ENCODE data around the gene ZNF777. TPM values are rescaled to one million over a fixed set of nuclear protein-coding genes. Genes with fewer than 3 reads are reported as not detected.

Gene ZNF777
- polyA plus RNA-seq, 1 donor from 2014 or later = 6.1 TPM

DNA sequence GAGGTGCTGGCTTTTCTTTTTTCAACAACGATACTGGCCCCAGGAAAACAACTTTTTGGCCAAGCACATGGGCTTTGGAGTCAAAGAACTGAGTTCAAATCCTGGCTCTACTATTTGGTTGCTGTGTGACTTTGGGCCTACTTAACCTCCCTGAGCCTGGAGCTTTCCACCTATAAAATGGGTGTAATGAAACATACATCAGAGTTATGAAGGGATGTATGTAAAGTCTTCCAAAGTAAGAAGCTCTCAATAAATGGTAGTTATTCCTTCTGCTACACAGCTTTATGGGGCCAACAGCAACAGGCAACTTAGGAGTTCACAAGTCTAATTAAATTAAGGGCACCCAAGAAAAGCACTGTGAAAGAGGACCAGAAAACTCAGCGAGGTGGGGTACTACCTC lies 33.0 kb downstream of the ZNF777 start:
- H3F3A ChIP-seq (ENCODE audit: insufficient read depth, low read length, poor library complexity, severe bottlenecking) = no peaks in the 10 kb centered on the region
- peaks cover 9% of the 10 kb centered on the region for H3K36me3 ChIP-seq (ENCODE audit: insufficient read depth, low read length)
- TF ChIP-seq MXI1 (conservative IDR thresholded peaks at IDR 0.05; ENCODE audit: poor library complexity, severe bottlenecking) = no peak
- TF ChIP-seq EZH2 (IDR thresholded peaks at IDR 0.05; ENCODE audit: borderline replicate concordance, insufficient read depth, low read length, poor library complexity, severe bottlenecking) = no peak
- TF ChIP-seq, protein P1, sequence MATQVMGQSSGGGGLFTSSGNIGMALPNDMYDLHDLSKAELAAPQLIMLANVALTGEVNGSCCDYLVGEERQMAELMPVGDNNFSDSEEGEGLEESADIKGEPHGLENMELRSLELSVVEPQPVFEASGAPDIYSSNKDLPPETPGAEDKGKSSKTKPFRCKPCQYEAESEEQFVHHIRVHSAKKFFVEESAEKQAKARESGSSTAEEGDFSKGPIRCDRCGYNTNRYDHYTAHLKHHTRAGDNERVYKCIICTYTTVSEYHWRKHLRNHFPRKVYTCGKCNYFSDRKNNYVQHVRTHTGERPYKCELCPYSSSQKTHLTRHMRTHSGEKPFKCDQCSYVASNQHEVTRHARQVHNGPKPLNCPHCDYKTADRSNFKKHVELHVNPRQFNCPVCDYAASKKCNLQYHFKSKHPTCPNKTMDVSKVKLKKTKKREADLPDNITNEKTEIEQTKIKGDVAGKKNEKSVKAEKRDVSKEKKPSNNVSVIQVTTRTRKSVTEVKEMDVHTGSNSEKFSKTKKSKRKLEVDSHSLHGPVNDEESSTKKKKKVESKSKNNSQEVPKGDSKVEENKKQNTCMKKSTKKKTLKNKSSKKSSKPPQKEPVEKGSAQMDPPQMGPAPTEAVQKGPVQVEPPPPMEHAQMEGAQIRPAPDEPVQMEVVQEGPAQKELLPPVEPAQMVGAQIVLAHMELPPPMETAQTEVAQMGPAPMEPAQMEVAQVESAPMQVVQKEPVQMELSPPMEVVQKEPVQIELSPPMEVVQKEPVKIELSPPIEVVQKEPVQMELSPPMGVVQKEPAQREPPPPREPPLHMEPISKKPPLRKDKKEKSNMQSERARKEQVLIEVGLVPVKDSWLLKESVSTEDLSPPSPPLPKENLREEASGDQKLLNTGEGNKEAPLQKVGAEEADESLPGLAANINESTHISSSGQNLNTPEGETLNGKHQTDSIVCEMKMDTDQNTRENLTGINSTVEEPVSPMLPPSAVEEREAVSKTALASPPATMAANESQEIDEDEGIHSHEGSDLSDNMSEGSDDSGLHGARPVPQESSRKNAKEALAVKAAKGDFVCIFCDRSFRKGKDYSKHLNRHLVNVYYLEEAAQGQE (IDR thresholded peaks at IDR 0.05; ENCODE audit: borderline replicate concordance) = no peak
- no peak for TF ChIP-seq EP300 (conservative IDR thresholded peaks at IDR 0.05; ENCODE audit: poor library complexity, severe bottlenecking)
- TF ChIP-seq, protein P2, sequence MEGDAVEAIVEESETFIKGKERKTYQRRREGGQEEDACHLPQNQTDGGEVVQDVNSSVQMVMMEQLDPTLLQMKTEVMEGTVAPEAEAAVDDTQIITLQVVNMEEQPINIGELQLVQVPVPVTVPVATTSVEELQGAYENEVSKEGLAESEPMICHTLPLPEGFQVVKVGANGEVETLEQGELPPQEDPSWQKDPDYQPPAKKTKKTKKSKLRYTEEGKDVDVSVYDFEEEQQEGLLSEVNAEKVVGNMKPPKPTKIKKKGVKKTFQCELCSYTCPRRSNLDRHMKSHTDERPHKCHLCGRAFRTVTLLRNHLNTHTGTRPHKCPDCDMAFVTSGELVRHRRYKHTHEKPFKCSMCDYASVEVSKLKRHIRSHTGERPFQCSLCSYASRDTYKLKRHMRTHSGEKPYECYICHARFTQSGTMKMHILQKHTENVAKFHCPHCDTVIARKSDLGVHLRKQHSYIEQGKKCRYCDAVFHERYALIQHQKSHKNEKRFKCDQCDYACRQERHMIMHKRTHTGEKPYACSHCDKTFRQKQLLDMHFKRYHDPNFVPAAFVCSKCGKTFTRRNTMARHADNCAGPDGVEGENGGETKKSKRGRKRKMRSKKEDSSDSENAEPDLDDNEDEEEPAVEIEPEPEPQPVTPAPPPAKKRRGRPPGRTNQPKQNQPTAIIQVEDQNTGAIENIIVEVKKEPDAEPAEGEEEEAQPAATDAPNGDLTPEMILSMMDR (IDR thresholded peaks at IDR 0.05; ENCODE audit: poor library complexity, severe bottlenecking) = no peak
- no peak for TF ChIP-seq SMC3 (conservative IDR thresholded peaks at IDR 0.05; ENCODE audit: poor library complexity)
- no peak for TF ChIP-seq POLR2AphosphoS5 (IDR thresholded peaks at IDR 0.05)
- no peak for TF ChIP-seq RAD21 (conservative IDR thresholded peaks at IDR 0.05)
- no peak for TF ChIP-seq TAF1 (IDR thresholded peaks at IDR 0.05; ENCODE audit: low read depth)
- no peaks in the 10 kb centered on the region for H4K20me1 ChIP-seq (ENCODE audit: insufficient read depth)
- no peak overlapping the region for H3K4me3 ChIP-seq (ENCODE audit: low read length)
- H3K79me2 ChIP-seq (replicated peaks; ENCODE audit: insufficient read depth, low read length) = no peaks in the 10 kb centered on the region
- no peaks in the 10 kb centered on the region for H3K27me3 ChIP-seq (ENCODE audit: insufficient read depth, low read depth, low read length)
- H3K9me2 ChIP-seq (ENCODE audit: insufficient read depth, low read length) = no peaks in the 10 kb centered on the region
- H3K9ac ChIP-seq (ENCODE audit: low read length) = no peak overlapping the region
- no peak overlapping the region for H3K4me2 ChIP-seq (ENCODE audit: low read length)
- H3K9me3 ChIP-seq (ENCODE audit: low read length) = no peaks in the 10 kb centered on the region
- H3K27ac ChIP-seq (ENCODE audit: low read length) = no peak overlapping the region
- no peak overlapping the region for H2AFZ ChIP-seq (ENCODE audit: low read depth, low read length)

DNA sequence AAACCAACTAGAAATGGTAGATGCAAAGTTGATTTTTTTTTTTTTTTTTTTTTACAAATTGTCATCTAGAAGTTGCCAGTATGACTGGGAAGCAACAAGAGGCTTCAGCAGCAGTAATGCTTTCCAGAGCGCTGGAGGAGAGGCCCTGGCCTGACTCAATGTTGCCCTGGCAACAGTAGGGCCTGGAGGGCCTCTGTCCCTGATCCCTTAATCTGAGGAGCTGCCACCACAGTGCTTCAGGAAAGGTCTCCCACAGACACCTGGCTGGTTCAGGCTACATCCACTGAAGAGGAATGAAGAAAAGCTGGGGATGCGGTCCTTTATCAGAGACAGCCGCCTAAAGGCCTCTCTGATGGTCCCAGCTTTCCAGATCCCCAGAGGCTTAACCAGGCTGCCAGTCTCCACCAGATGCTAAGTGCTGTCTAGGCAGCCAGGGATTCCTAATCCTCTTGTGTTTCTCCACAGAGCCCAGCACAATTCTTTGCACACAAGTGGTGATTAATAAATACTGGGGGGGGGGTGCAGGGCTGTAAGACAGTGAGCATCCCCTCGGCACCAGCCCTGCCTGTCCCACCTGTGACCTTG lies 33.7 kb downstream of the ZNF777 start:
- no peaks in the 10 kb centered on the region for H3K9me2 ChIP-seq (ENCODE audit: insufficient read depth, low read length)
- no peak overlapping the region for H2AFZ ChIP-seq (ENCODE audit: low read depth, low read length)
- H3K9ac ChIP-seq (ENCODE audit: low read length) = no peak overlapping the region
- TF ChIP-seq, protein P1 (IDR thresholded peaks at IDR 0.05; ENCODE audit: borderline replicate concordance) = no peak
- no peak for TF ChIP-seq SMC3 (conservative IDR thresholded peaks at IDR 0.05; ENCODE audit: poor library complexity)
- TF ChIP-seq EP300 (conservative IDR thresholded peaks at IDR 0.05; ENCODE audit: poor library complexity, severe bottlenecking) = no peak
- TF ChIP-seq RAD21 (conservative IDR thresholded peaks at IDR 0.05) = no peak
- TF ChIP-seq, protein P2 (IDR thresholded peaks at IDR 0.05; ENCODE audit: poor library complexity, severe bottlenecking) = no peak
- TF ChIP-seq EZH2 (IDR thresholded peaks at IDR 0.05; ENCODE audit: borderline replicate concordance, insufficient read depth, low read length, poor library complexity, severe bottlenecking) = no peak
- TF ChIP-seq TAF1 (IDR thresholded peaks at IDR 0.05; ENCODE audit: low read depth) = no peak
- no peak for TF ChIP-seq MXI1 (conservative IDR thresholded peaks at IDR 0.05; ENCODE audit: poor library complexity, severe bottlenecking)
- TF ChIP-seq POLR2AphosphoS5 (IDR thresholded peaks at IDR 0.05) = no peak
- no peaks in the 10 kb centered on the region for H3F3A ChIP-seq (ENCODE audit: insufficient read depth, low read length, poor library complexity, severe bottlenecking)
- H3K4me2 ChIP-seq (ENCODE audit: low read length) = no peak overlapping the region
- no peak overlapping the region for H3K27ac ChIP-seq (ENCODE audit: low read length)
- no peaks in the 10 kb centered on the region for H4K20me1 ChIP-seq (ENCODE audit: insufficient read depth)
- H3K27me3 ChIP-seq (ENCODE audit: insufficient read depth, low read depth, low read length) = no peaks in the 10 kb centered on the region
- no peaks in the 10 kb centered on the region for H3K79me2 ChIP-seq (replicated peaks; ENCODE audit: insufficient read depth, low read length)
- H3K4me3 ChIP-seq (ENCODE audit: low read length) = no peak overlapping the region
- H3K9me3 ChIP-seq (ENCODE audit: low read length) = no peaks in the 10 kb centered on the region
- H3K36me3 ChIP-seq (ENCODE audit: insufficient read depth, low read length) = peaks cover 5% of the 10 kb centered on the region
